HepG2 (cell line): ENCODE results near the gene ARHGEF7. TPM values are rescaled to one million over a fixed set of nuclear protein-coding genes. Genes with fewer than 3 reads are reported as not detected.

Experiments used
- ETV5 ChIP-seq: IDR thresholded peaks from 2 replicates; pipeline ENCODE4 v1.6.1; 2018; ENCODE audit warnings: missing biosample characterization, missing genetic modification reagents, inconsistent platforms, borderline replicate concordance
- GFI1 ChIP-seq: sonication (generic); formaldehyde crosslinking; IDR thresholded peaks from 2 replicates; pipeline ENCODE4 v1.5.0; 2020; ENCODE audit warnings: missing genetic modification reagents, mild to moderate bottlenecking, borderline replicate concordance
- HOXA5 ChIP-seq: sonication (generic); formaldehyde crosslinking; IDR thresholded peaks from 2 replicates; pipeline ENCODE4 v1.4.0; 2020; ENCODE audit warnings: missing genetic modification reagents
- HOXA7 ChIP-seq: sonication (generic); formaldehyde crosslinking; IDR thresholded peaks from 2 replicates; pipeline ENCODE4 v1.8.1; 2022; ENCODE audit warnings: mild to moderate bottlenecking, missing genetic modification reagents, moderate library complexity
- KDM4B ChIP-seq: sonication (generic); formaldehyde crosslinking; IDR thresholded peaks from 2 replicates; pipeline ENCODE4 v1.4.0; 2020; ENCODE audit warnings: missing genetic modification reagents
- MYPOP ChIP-seq: sonication (generic); formaldehyde crosslinking; IDR thresholded peaks from 2 replicates; pipeline ENCODE4 v1.8.1; 2023; ENCODE audit warnings: mild to moderate bottlenecking, moderate library complexity, missing genetic modification reagents
- PHF8 ChIP-seq: sonication (generic); formaldehyde crosslinking; IDR thresholded peaks from 2 replicates; pipeline ENCODE4 v1.5.0; 2020; ENCODE audit warnings: missing genetic modification reagents
- SIN3A ChIP-seq: IDR thresholded peaks from 2 replicates; pipeline ENCODE4 v1.6.1; 2011; ENCODE audit warnings: low read depth, mild to moderate bottlenecking, control low read depth, low read length, borderline replicate concordance
- STAT5B ChIP-seq: sonication (generic); formaldehyde crosslinking; IDR thresholded peaks from 2 replicates; pipeline ENCODE4 v1.4.0; 2020; ENCODE audit warnings: missing genetic modification reagents
- TFDP1 ChIP-seq: IDR thresholded peaks from 2 replicates; pipeline ENCODE4 v1.6.1; 2016; ENCODE audit warnings: missing compliant biosample characterization, missing genetic modification reagents, borderline replicate concordance
- UBTF ChIP-seq: sonication (generic); formaldehyde crosslinking; IDR thresholded peaks from 2 replicates; pipeline ENCODE4 v1.4.0; 2020; ENCODE audit warnings: mild to moderate bottlenecking, missing genetic modification reagents
- YY1 ChIP-seq: IDR thresholded peaks from 2 replicates; pipeline ENCODE4 v1.6.1; 2011; ENCODE audit warnings: low read length, low read depth, moderate library complexity, mild to moderate bottlenecking; ENCODE audit not compliant: insufficient read depth, insufficient replicate concordance
- ZBTB20 ChIP-seq: sonication (generic); formaldehyde crosslinking; IDR thresholded peaks from 2 replicates; pipeline ENCODE4 v1.8.1; 2023; ENCODE audit warnings: missing genetic modification reagents, low read depth, mild to moderate bottlenecking, borderline replicate concordance
- ZC3H13 ChIP-seq: sonication (generic); formaldehyde crosslinking; IDR thresholded peaks from 2 replicates; pipeline ENCODE4 v1.8.1; 2023; ENCODE audit warnings: mild to moderate bottlenecking, missing genetic modification reagents, moderate library complexity
- ZFP1 ChIP-seq: IDR thresholded peaks from 2 replicates; pipeline ENCODE4 v1.6.1; 2016
- ZNF121 ChIP-seq: sonication (generic); formaldehyde crosslinking; IDR thresholded peaks from 2 replicates; pipeline ENCODE4 v1.5.0; 2020; ENCODE audit warnings: mild to moderate bottlenecking, missing genetic modification reagents
- ZNF138 ChIP-seq: sonication (generic); formaldehyde crosslinking; IDR thresholded peaks from 2 replicates; pipeline ENCODE4 v1.5.0; 2020; ENCODE audit warnings: mild to moderate bottlenecking, low read depth, missing genetic modification reagents
- ZNF143 ChIP-seq: sonication (generic); formaldehyde crosslinking; IDR thresholded peaks from 2 replicates; pipeline ENCODE4 v1.4.0; 2020; ENCODE audit warnings: missing genetic modification reagents
- ZNF343 ChIP-seq: sonication (generic); formaldehyde crosslinking; IDR thresholded peaks from 2 replicates; pipeline ENCODE4 v1.4.0; 2020; ENCODE audit warnings: mild to moderate bottlenecking, missing genetic modification reagents
- ZNF564 ChIP-seq: sonication (generic); formaldehyde crosslinking; IDR thresholded peaks from 2 replicates; pipeline ENCODE4 v1.8.1; 2023; ENCODE audit warnings: mild to moderate bottlenecking, missing genetic modification reagents
- ZNF781 ChIP-seq: sonication (generic); formaldehyde crosslinking; IDR thresholded peaks from 2 replicates; pipeline ENCODE4 v1.5.1; 2020; ENCODE audit warnings: borderline replicate concordance, mild to moderate bottlenecking, missing genetic modification reagents; ENCODE audit errors: not compliant biosample characterization
- ZNF790 ChIP-seq: sonication (generic); formaldehyde crosslinking; IDR thresholded peaks from 2 replicates; pipeline ENCODE4 v1.8.0; 2022; ENCODE audit warnings: missing genetic modification reagents, mild to moderate bottlenecking, borderline replicate concordance
- polyA plus RNA-seq, 8 experiments: library from polyadenylated mRNA; depleted of rRNA in 3 of 8; stranded (reverse) in 7 of 8; unstranded in 1 of 8; fragments of >200 nt; fragmentation: Illumina TruSeq in 4 of 8; extraction: Trizol in 4 of 8; gene quantifications; 2 replicates each; pipeline versions ENCODE4 v1.2.1 to v1.2.3, GENCODE V29; 2011 to 2016; ENCODE audit warnings: low read depth in 4 of 8, missing spikeins in 1 of 8, mixed read lengths in 1 of 8; ENCODE audit not compliant: insufficient read depth in 1 of 8
- total RNA-seq, 5 experiments: library from RNA; depleted of rRNA; stranded (reverse); fragments of >200 nt; fragmentation: Illumina TruSeq; extraction: Trizol; gene quantifications; 2 replicates each; pipeline ENCODE4 v1.2.3, GENCODE V29; 2016; ENCODE audit warnings: low read depth in 1 of 5
- TF ChIP-seq, protein P1 (sequence below): sonication (generic); formaldehyde crosslinking; IDR thresholded peaks from 2 replicates; pipeline ENCODE4 v1.4.0; 2020; ENCODE audit warnings: missing genetic modification reagents
- TF ChIP-seq, protein P2 (sequence below): sonication (generic); formaldehyde crosslinking; conservative IDR thresholded peaks from 2 replicates; pipeline ENCODE4 v1.4.0; 2020; ENCODE audit warnings: missing genetic modification reagents

The ARHGEF7 gene
- total and polyA plus RNA-seq, 2 of the 13 experiments (the other 11 are each of a cell fraction or from before 2014, with no cell fraction given): 15.7 to 22.3 TPM

- TF ChIP-seq, protein P1, sequence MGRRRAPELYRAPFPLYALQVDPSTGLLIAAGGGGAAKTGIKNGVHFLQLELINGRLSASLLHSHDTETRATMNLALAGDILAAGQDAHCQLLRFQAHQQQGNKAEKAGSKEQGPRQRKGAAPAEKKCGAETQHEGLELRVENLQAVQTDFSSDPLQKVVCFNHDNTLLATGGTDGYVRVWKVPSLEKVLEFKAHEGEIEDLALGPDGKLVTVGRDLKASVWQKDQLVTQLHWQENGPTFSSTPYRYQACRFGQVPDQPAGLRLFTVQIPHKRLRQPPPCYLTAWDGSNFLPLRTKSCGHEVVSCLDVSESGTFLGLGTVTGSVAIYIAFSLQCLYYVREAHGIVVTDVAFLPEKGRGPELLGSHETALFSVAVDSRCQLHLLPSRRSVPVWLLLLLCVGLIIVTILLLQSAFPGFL (CRISPR knock-in tag): no peak
- TF ChIP-seq ZNF121 (peak; percentile 57; the same call in 1 of the 2 replicates), GFI1 (CRISPR knock-in tag) (no peak), ZNF790 (peak; percentile 81; the same call in 1 of the 2 replicates), ZNF343 (no peak), PHF8 (CRISPR knock-in tag) (peak; percentile 98), ZNF781 (CRISPR knock-in tag) (no peak), KDM4B (CRISPR knock-in tag) (peak; percentile 9; the same call in 1 of the 2 replicates), ZC3H13 (CRISPR knock-in tag) (no peak), ETV5 (CRISPR knock-in tag) (no peak; the same call in none of the 2 replicates), ZNF143 (CRISPR knock-in tag) (peak; percentile 49; the same call in 1 of the 2 replicates), TFDP1 (CRISPR knock-in tag) (peak; percentile 88; the same call in 1 of the 2 replicates), ZFP1 (CRISPR knock-in tag) (no peak), ZNF564 (CRISPR knock-in tag) (0 out of 2 replicates have a peak, but pooled peaks have one; percentile 90), MYPOP (peak; percentile 98), ZBTB20 (CRISPR knock-in tag) (peak; percentile 51; the same call in 1 of the 2 replicates), SIN3A (peak; percentile 62; the same call in 1 of the 2 replicates), HOXA5 (CRISPR knock-in tag) (peak; percentile 85), ZNF138 (CRISPR knock-in tag) (no peak), UBTF (peak; percentile 100), HOXA7 (CRISPR knock-in tag) (no peak), YY1 (peak; percentile 63), STAT5B (no peak)
- TF ChIP-seq, protein P2, sequence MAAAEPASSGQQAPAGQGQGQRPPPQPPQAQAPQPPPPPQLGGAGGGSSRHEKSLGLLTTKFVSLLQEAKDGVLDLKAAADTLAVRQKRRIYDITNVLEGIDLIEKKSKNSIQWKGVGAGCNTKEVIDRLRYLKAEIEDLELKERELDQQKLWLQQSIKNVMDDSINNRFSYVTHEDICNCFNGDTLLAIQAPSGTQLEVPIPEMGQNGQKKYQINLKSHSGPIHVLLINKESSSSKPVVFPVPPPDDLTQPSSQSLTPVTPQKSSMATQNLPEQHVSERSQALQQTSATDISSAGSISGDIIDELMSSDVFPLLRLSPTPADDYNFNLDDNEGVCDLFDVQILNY: no peak; the same call in 1 of the 2 replicates
Measured at GRCh38 chr13:111153279-111153976, 38.3 kb downstream of the ARHGEF7 start (continued).
